ENCODE results near the gene MBTD1. TPM values are rescaled to one million over a fixed set of nuclear protein-coding genes. Genes with fewer than 3 reads are reported as not detected.
A peak's percentile ranks its signal among the peaks of the same experiment; 100 is the strongest.

MBTD1 gene
- total and polyA plus RNA-seq, 2 experiments from 2014 or later, result 1.6 to 4.8 TPM

GRCh38 chr17:51150932-51151331 lies 108.9 kb downstream of the MBTD1 start:
- no peak for DNase-seq
- H4K20me1 ChIP-seq (ENCODE audit: insufficient read depth), result no peaks in the 10 kb centered on the region
- H2AFZ ChIP-seq, result no peak overlapping the region
- 85% methylated on average over 5 of the region's 5 CpGs for WGBS, 2 experiments (ENCODE audit: low coverage in 1 of 2, low lambda C conversion rate in 2 of 2, missing lambda C conversion rate in 2 of 2)
- H3K4me3 ChIP-seq, result no peak overlapping the region
- H3K9ac ChIP-seq, result no peak overlapping the region
- no peaks in the 10 kb centered on the region for H3K9me2 ChIP-seq (ENCODE audit: insufficient read depth)
- TF ChIP-seq EZH2phosphoT487 (IDR thresholded peaks at IDR 0.05; ENCODE audit: insufficient read depth, low read depth) (no peak), EZH2 (IDR thresholded peaks at IDR 0.05; ENCODE audit: insufficient read depth, poor library complexity, severe bottlenecking) (no peak)
- in situ Hi-C loops (cut with MboI), result no loop called here
- H3K79me2 ChIP-seq (ENCODE audit: insufficient read depth), result peaks cover 25% of the 10 kb centered on the region
- H3K27me3 ChIP-seq (replicated peaks; ENCODE audit: insufficient read depth), result no peaks in the 10 kb centered on the region
- no peak overlapping the region for H3K27ac ChIP-seq
- no peak overlapping the region for H3K4me2 ChIP-seq (ENCODE audit: unreplicated experiment)
- no peaks in the 10 kb centered on the region for H3K9me3 ChIP-seq (ENCODE audit: low read depth)
- peaks cover 27% of the 10 kb centered on the region for H3K4me1 ChIP-seq (ENCODE audit: insufficient read depth)
- peaks cover 20% of the 10 kb centered on the region for H3F3A ChIP-seq (ENCODE audit: insufficient read depth)
- no peaks in the 10 kb centered on the region for H3K36me3 ChIP-seq (ENCODE audit: low read depth)

- no peaks in the 10 kb centered on the region for H3K36me3 ChIP-seq (ENCODE audit: low read depth)
- H4K20me1 ChIP-seq (ENCODE audit: insufficient read depth), result no peaks in the 10 kb centered on the region
- WGBS, 2 experiments (ENCODE audit: low coverage in 1 of 2, low lambda C conversion rate in 2 of 2, missing lambda C conversion rate in 2 of 2), result 59 to 74% methylated on average over 2 of the region's 2 CpGs
- DNase-seq, result no peak
- H3K27ac ChIP-seq, result no peak overlapping the region
- H3K27me3 ChIP-seq (replicated peaks; ENCODE audit: insufficient read depth), result no peaks in the 10 kb centered on the region
- H3K9ac ChIP-seq, result no peak overlapping the region
- no peaks in the 10 kb centered on the region for H3K9me3 ChIP-seq (ENCODE audit: low read depth)
- peaks cover 20% of the 10 kb centered on the region for H3K4me1 ChIP-seq (ENCODE audit: insufficient read depth)
- TF ChIP-seq EZH2phosphoT487 (IDR thresholded peaks at IDR 0.05; ENCODE audit: insufficient read depth, low read depth), result no peak
- no peak for TF ChIP-seq EZH2 (IDR thresholded peaks at IDR 0.05; ENCODE audit: insufficient read depth, poor library complexity, severe bottlenecking)
- peaks cover 7% of the 10 kb centered on the region for H3K79me2 ChIP-seq (ENCODE audit: insufficient read depth)
- no peaks in the 10 kb centered on the region for H3K9me2 ChIP-seq (ENCODE audit: insufficient read depth)
- in situ Hi-C loops (cut with MboI), result loop anchor here (5.0 kb wide), 1 partner anchor 147 kb away; no protein-coding TSS in a partner anchor
- H3F3A ChIP-seq (ENCODE audit: insufficient read depth), result peaks cover 15% of the 10 kb centered on the region
- no peak overlapping the region for H2AFZ ChIP-seq
- H3K4me2 ChIP-seq (ENCODE audit: unreplicated experiment), result no peak overlapping the region
- H3K4me3 ChIP-seq, result no peak overlapping the region
These were observed 110.7 kb downstream of the MBTD1 start for GRCh38 chr17:51149163-51149562.

- Histone ChIP-seq H4K20me1 (ENCODE audit: insufficient read depth) (no peaks in the 10 kb centered on the region), H3K27ac (peak overlapping the region; percentile 37), H3K9ac (peak overlapping the region; percentile 13; the same call in 1 of the 2 replicates), H3K27me3 (replicated peaks; ENCODE audit: insufficient read depth) (no peaks in the 10 kb centered on the region), H2AFZ (0 out of 2 replicates have a peak overlapping the region, but pooled peaks have one; percentile 41), H3K4me2 (ENCODE audit: unreplicated experiment) (no peak overlapping the region), H3F3A (ENCODE audit: insufficient read depth) (peaks cover 9% of the 10 kb centered on the region), H3K79me2 (ENCODE audit: insufficient read depth) (no peaks in the 10 kb centered on the region), H3K36me3 (ENCODE audit: low read depth) (no peaks in the 10 kb centered on the region), H3K4me3 (no peak overlapping the region), H3K4me1 (ENCODE audit: insufficient read depth) (peaks cover 20% of the 10 kb centered on the region), H3K9me3 (ENCODE audit: low read depth) (no peaks in the 10 kb centered on the region), H3K9me2 (ENCODE audit: insufficient read depth) (no peaks in the 10 kb centered on the region)
- in situ Hi-C loops (cut with MboI), result loop anchor here (5.0 kb wide), 1 partner anchor 145 kb away; no protein-coding TSS in a partner anchor
- WGBS, 2 experiments (ENCODE audit: low coverage in 1 of 2, low lambda C conversion rate in 2 of 2, missing lambda C conversion rate in 2 of 2), result 52 to 54% methylated on average over 4 of the region's 4 CpGs
- DNase-seq, result peak; percentile 47
- TF ChIP-seq EZH2 (IDR thresholded peaks at IDR 0.05; ENCODE audit: insufficient read depth, poor library complexity, severe bottlenecking) (no peak), EZH2phosphoT487 (IDR thresholded peaks at IDR 0.05; ENCODE audit: insufficient read depth, low read depth) (no peak)
These were observed 112.2 kb downstream of the MBTD1 start for GRCh38 chr17:51147650-51148049.

GRCh38 chr17:51144266-51145022 lies 115.4 kb downstream of the MBTD1 start:
- Histone ChIP-seq H3K27ac (no peak overlapping the region), H3F3A (ENCODE audit: insufficient read depth) (peaks cover 5% of the 10 kb centered on the region), H3K36me3 (ENCODE audit: low read depth) (no peaks in the 10 kb centered on the region), H2AFZ (no peak overlapping the region), H3K4me1 (ENCODE audit: insufficient read depth) (peaks cover 16% of the 10 kb centered on the region), H3K79me2 (ENCODE audit: insufficient read depth) (no peaks in the 10 kb centered on the region), H3K4me2 (ENCODE audit: unreplicated experiment) (no peak overlapping the region), H3K27me3 (replicated peaks; ENCODE audit: insufficient read depth) (no peaks in the 10 kb centered on the region), H3K4me3 (no peak overlapping the region), H3K9me2 (ENCODE audit: insufficient read depth) (no peaks in the 10 kb centered on the region), H3K9me3 (ENCODE audit: low read depth) (no peaks in the 10 kb centered on the region), H4K20me1 (ENCODE audit: insufficient read depth) (no peaks in the 10 kb centered on the region), H3K9ac (no peak overlapping the region)
- in situ Hi-C loops (cut with MboI), result loop anchor here (5.0 kb wide), 1 partner anchor 142 kb away; no protein-coding TSS in a partner anchor
- TF ChIP-seq EZH2 (IDR thresholded peaks at IDR 0.05; ENCODE audit: insufficient read depth, poor library complexity, severe bottlenecking) (no peak), EZH2phosphoT487 (IDR thresholded peaks at IDR 0.05; ENCODE audit: insufficient read depth, low read depth) (no peak)
- 46 to 52% methylated on average over 6 of the region's 6 CpGs for WGBS, 2 experiments (ENCODE audit: low coverage in 1 of 2, low lambda C conversion rate in 2 of 2, missing lambda C conversion rate in 2 of 2)
- no peak for DNase-seq
